CD14-positive monocyte (primary cell): ENCODE measurements around the gene DSC2. TPM values are rescaled to one million over a fixed set of nuclear protein-coding genes. Genes with fewer than 3 reads are reported as not detected.

Experiments used
- DNase-seq, 3 donors: peaks; one replicate each; pipeline ENCODE4 v3.0.0-alpha.2; 2011 to 2022
- H2AFZ ChIP-seq: 2 replicates; pipeline ENCODE4 v1.6.0; 2012; ENCODE audit warnings: mild to moderate bottlenecking, low read depth, low read length, inconsistent platforms; ENCODE audit not compliant: insufficient read depth, poor library complexity, severe bottlenecking
- H3K27ac ChIP-seq, 2 donors: 1 replicate in 1 of 2; 2 replicates in 1 of 2; pipeline ENCODE4 v1.5.1; 2012 to 2013; ENCODE audit warnings: low read length in 2 of 2, control low read depth in 1 of 2, inconsistent platforms in 1 of 2, low read depth in 1 of 2, mild to moderate bottlenecking in 1 of 2
- H3K27me3 ChIP-seq, 2 donors: one replicate each; pipeline versions ENCODE4 v1.6.0 to v1.6.1; 2011 to 2013; ENCODE audit warnings: low read length in 2 of 2; ENCODE audit not compliant: control insufficient read depth in 2 of 2, insufficient read depth in 2 of 2
- H3K36me3 ChIP-seq, 2 donors: replicated peaks in 1 of 2; 1 replicate in 1 of 2; 2 replicates in 1 of 2; pipeline versions ENCODE4 v1.5.1 to v1.6.1; 2012 to 2013; ENCODE audit warnings: low read length in 2 of 2, control low read depth in 1 of 2, inconsistent platforms in 1 of 2, mild to moderate bottlenecking in 1 of 2; ENCODE audit not compliant: insufficient read depth in 2 of 2, control insufficient read depth in 1 of 2
- H3K4me1 ChIP-seq, 2 donors: 1 replicate in 1 of 2; 2 replicates in 1 of 2; pipeline versions ENCODE4 v1.5.1 to v1.6.1; 2012 to 2013; ENCODE audit warnings: low read length in 2 of 2, control low read depth in 1 of 2, inconsistent platforms in 1 of 2, mild to moderate bottlenecking in 1 of 2, moderate library complexity in 1 of 2; ENCODE audit not compliant: insufficient read depth in 2 of 2, control insufficient read depth in 1 of 2
- H3K4me2 ChIP-seq: replicated peaks from 2 replicates; pipeline ENCODE3; 2012; ENCODE audit warnings: low read length, moderate library complexity, mild to moderate bottlenecking; ENCODE audit not compliant: poor library complexity, severe bottlenecking; ENCODE audit errors: extremely low read depth
- H3K4me3 ChIP-seq, 3 experiments: fragments of 200-600 bp in 1 of 3; sonication (generic) in 1 of 3; replicated peaks in 1 of 3; 1 replicate in 2 of 3; 2 replicates in 1 of 3; pipeline ENCODE4 v1.5.1; 2011 to 2013; ENCODE audit warnings: low read length in 3 of 3, mild to moderate bottlenecking in 3 of 3, control low read depth in 2 of 3, low read depth in 2 of 3, inconsistent platforms in 1 of 3, moderate library complexity in 1 of 3
- H3K79me2 ChIP-seq: 2 replicates; pipeline ENCODE4 v1.6.0; 2012; ENCODE audit warnings: mild to moderate bottlenecking, control low read depth, inconsistent platforms, low read length, moderate library complexity; ENCODE audit not compliant: insufficient read depth
- H3K9ac ChIP-seq: 2 replicates; pipeline ENCODE4 v1.6.0; 2017; ENCODE audit warnings: low read length, mild to moderate bottlenecking; ENCODE audit not compliant: insufficient read depth, poor library complexity, severe bottlenecking
- H3K9me3 ChIP-seq, 2 donors: replicated peaks in 1 of 2; 1 replicate in 1 of 2; 2 replicates in 1 of 2; pipeline versions ENCODE4 v1.5.1 to v1.6.1; 2012 to 2013; ENCODE audit warnings: low read length in 2 of 2, control low read depth in 1 of 2; ENCODE audit not compliant: control insufficient read depth in 1 of 2, insufficient read depth in 1 of 2
- H4K20me1 ChIP-seq: 2 replicates; pipeline ENCODE4 v1.6.0; 2012; ENCODE audit warnings: mild to moderate bottlenecking, low read length, control low read depth, moderate library complexity; ENCODE audit not compliant: insufficient read depth
- H3K27ac Mint-ChIP-seq, 7 donors: one replicate each; pipeline ENCODE4 v1.8.0; 2020; ENCODE audit warnings: mild to moderate bottlenecking in 7 of 7, mixed read lengths in 7 of 7, moderate library complexity in 6 of 7, inconsistent platforms in 2 of 7
- H3K27me3 Mint-ChIP-seq, 3 donors: one replicate each; pipeline ENCODE4 v1.8.0; 2021 to 2022; ENCODE audit warnings: low read depth in 3 of 3, mild to moderate bottlenecking in 3 of 3, mixed read lengths in 3 of 3, moderate library complexity in 3 of 3, inconsistent platforms in 1 of 3
- H3K36me3 Mint-ChIP-seq, 2 donors: one replicate each; pipeline ENCODE4 v1.8.0; 2020; ENCODE audit warnings: mixed read lengths in 2 of 2, inconsistent platforms in 1 of 2, mild to moderate bottlenecking in 1 of 2
- H3K4me1 Mint-ChIP-seq: one replicate; pipeline ENCODE4 v1.8.0; 2020; ENCODE audit warnings: mild to moderate bottlenecking, mixed read lengths
- H3K4me3 Mint-ChIP-seq, 2 donors: one replicate each; pipeline ENCODE4 v1.8.0; 2020; ENCODE audit warnings: mild to moderate bottlenecking in 2 of 2, mixed read lengths in 2 of 2, moderate library complexity in 1 of 2
- H3K9me3 Mint-ChIP-seq, 7 donors: one replicate each; pipeline ENCODE4 v1.8.0; 2020 to 2022; ENCODE audit warnings: mixed read lengths in 7 of 7, mild to moderate bottlenecking in 6 of 7, moderate library complexity in 6 of 7, inconsistent platforms in 2 of 7
- WGBS: methylation state at CpG from one replicate; pipeline ENCODE4 v1.1.5; 2013; ENCODE audit warnings: missing lambda C conversion rate; ENCODE audit not compliant: insufficient coverage; 5-methylcytosine and 5-hydroxymethylcytosine counted together
- intact Hi-C, 2 donors: fragments of 100-400 bp; cut with micrococcal nuclease; formaldehyde crosslinking; loops; one replicate each; pipeline versions ENCODE4 v1.15.0 to v1.15.1; 2023
- polyA plus RNA-seq, 3 donors: library from polyadenylated mRNA; depleted of rRNA in 1 of 3; unstranded in 2 of 3; stranded (reverse) in 1 of 3; fragments of 300-500 nt in 2 of 3; fragments of >200 nt in 1 of 3; fragmentation: Illumina TruSeq in 2 of 3; gene quantifications; 1 replicate in 2 of 3; 2 replicates in 1 of 3; pipeline ENCODE4 v1.2.3, GENCODE V29; 2012 to 2021
- TF ChIP-seq, protein P1 (sequence below): fragments of 200-600 bp; IDR thresholded peaks from one replicate; pipeline ENCODE4 v1.8.0; 2022; ENCODE audit warnings: antibody characterized with exemption, mild to moderate bottlenecking

Gene DSC2
- polyA plus RNA-seq, 3 donors, result 3.2 to 11.3 (median 3.3) TPM

DNA sequence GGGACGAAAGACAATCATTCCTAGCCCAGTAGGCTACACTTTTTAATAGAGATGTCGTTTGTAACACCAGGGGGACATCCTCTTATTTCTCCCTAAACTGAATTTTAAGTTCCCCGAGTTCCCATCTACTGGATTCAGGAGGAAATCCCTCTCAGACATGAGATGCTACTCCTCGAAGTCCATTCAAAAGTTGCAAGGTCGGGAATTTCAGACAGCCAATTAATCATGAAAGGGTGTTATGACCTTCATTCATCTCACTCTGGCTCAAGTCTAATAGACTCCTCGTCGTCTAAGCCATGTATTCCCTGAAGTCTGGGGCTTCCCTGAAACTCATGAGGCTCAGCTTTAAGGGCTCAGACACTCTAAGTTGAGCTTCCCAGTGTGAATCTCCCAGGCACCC is 58.5 kb downstream of the DSC2 start:
- Histone ChIP-seq H4K20me1 (no peaks in the 10 kb centered on the region), H3K4me3 (no peak overlapping the region), H3K27me3 (peaks cover 65 to 75% of the 10 kb centered on the region in 2 donors), H3K27ac (no peak overlapping the region), H3K9ac (no peak overlapping the region), H3K4me1 (peaks cover 4 to 12% of the 10 kb centered on the region in 2 donors), H2AFZ (no peak overlapping the region), H3K79me2 (no peaks in the 10 kb centered on the region), H3K4me2 (no peak overlapping the region), H3K36me3 (no peaks in the 10 kb centered on the region), H3K9me3 (peaks cover 0 to 39% of the 10 kb centered on the region in 2 donors)
- Mint-ChIP-seq H3K27ac (no peak overlapping the region), H3K9me3 (peaks cover 0 to 30% (median 15%) of the 10 kb centered on the region in 7 donors), H3K36me3 (peaks cover 6 to 8% of the 10 kb centered on the region in 2 donors), H3K4me1 (peaks cover 15% of the 10 kb centered on the region), H3K27me3 (peaks cover 61 to 70% (median 63%) of the 10 kb centered on the region in 3 donors), H3K4me3 (peak overlapping the region in 1 of 2 donors; percentile 66)
- no peak for DNase-seq
- TF ChIP-seq, protein P1, sequence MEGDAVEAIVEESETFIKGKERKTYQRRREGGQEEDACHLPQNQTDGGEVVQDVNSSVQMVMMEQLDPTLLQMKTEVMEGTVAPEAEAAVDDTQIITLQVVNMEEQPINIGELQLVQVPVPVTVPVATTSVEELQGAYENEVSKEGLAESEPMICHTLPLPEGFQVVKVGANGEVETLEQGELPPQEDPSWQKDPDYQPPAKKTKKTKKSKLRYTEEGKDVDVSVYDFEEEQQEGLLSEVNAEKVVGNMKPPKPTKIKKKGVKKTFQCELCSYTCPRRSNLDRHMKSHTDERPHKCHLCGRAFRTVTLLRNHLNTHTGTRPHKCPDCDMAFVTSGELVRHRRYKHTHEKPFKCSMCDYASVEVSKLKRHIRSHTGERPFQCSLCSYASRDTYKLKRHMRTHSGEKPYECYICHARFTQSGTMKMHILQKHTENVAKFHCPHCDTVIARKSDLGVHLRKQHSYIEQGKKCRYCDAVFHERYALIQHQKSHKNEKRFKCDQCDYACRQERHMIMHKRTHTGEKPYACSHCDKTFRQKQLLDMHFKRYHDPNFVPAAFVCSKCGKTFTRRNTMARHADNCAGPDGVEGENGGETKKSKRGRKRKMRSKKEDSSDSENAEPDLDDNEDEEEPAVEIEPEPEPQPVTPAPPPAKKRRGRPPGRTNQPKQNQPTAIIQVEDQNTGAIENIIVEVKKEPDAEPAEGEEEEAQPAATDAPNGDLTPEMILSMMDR, result no peak
- 82% methylated on average over 3 of the region's 7 CpGs for WGBS
- intact Hi-C loops, result no loop called here

- Mint-ChIP-seq H3K27me3 (peaks cover 64 to 77% (median 65%) of the 10 kb centered on the region in 3 donors), H3K4me1 (peaks cover 15% of the 10 kb centered on the region), H3K36me3 (peaks cover 6 to 8% of the 10 kb centered on the region in 2 donors), H3K9me3 (peaks cover 0 to 30% (median 15%) of the 10 kb centered on the region in 7 donors), H3K4me3 (peak within 1 kb of the TSS; percentile 50 to 90), H3K27ac (no peak within 1 kb of the TSS)
- Histone ChIP-seq H3K9ac (no peak within 1 kb of the TSS), H3K9me3 (peaks cover 0 to 39% of the 10 kb centered on the region in 2 donors), H3K27me3 (peaks cover 62 to 79% of the 10 kb centered on the region in 2 donors), H3K4me2 (peak within 1 kb of the TSS; percentile 46), H3K36me3 (no peaks in the 10 kb centered on the region), H3K4me3 (peak within 1 kb of the TSS in 1 of 3 experiments; percentile 25), H3K4me1 (peaks cover 4 to 12% of the 10 kb centered on the region in 2 donors), H4K20me1 (no peaks in the 10 kb centered on the region), H3K79me2 (no peaks in the 10 kb centered on the region), H3K27ac (no peak within 1 kb of the TSS), H2AFZ (peak within 1 kb of the TSS; percentile 46)
- DNase-seq, result no peak
- intact Hi-C loops, result no loop called here
- 2% methylated on average over 73 of the region's 73 CpGs for WGBS
- TF ChIP-seq, protein P1, result no peak
These were observed 59.6 kb downstream of the DSC2 start, which contains the start of gene DSC3 for GRCh38 chr18:31042406-31043181. Gene DSC3 (minus strand): TSS chr18:31042742. CDS start chr18:31042660, 82 bp downstream.
